K562 (cell line): ENCODE results near the gene CASKIN1. TPM values are rescaled to one million over a fixed set of nuclear protein-coding genes. Genes with fewer than 3 reads are reported as not detected.

Source experiments
- ARID4B ChIP-seq: sonication (generic); formaldehyde crosslinking; IDR thresholded peaks from 2 replicates; pipeline ENCODE4 v1.8.0; 2022; ENCODE audit warnings: mild to moderate bottlenecking, missing genetic modification reagents
- ASH1L ChIP-seq: fragments of 450-650 bp; IDR thresholded peaks from 2 replicates; pipeline ENCODE4 v1.6.1; 2018; ENCODE audit warnings: borderline replicate concordance, mild to moderate bottlenecking, low read depth; ENCODE audit not compliant: partially characterized antibody
- CBFA2T2 ChIP-seq: fragments of 450-650 bp; conservative IDR thresholded peaks from 2 replicates; pipeline ENCODE4 v1.6.1; 2017; ENCODE audit warnings: mild to moderate bottlenecking
- CCAR2 ChIP-seq: fragments of 200-400 bp; formaldehyde crosslinking; IDR thresholded peaks from 2 replicates; pipeline ENCODE4 v1.6.1; 2017; ENCODE audit warnings: mild to moderate bottlenecking, low read depth, low read length
- COPS2 ChIP-seq: fragments of 450-650 bp; conservative IDR thresholded peaks from 2 replicates; pipeline ENCODE4 v1.6.1; 2016; ENCODE audit warnings: mild to moderate bottlenecking, moderate library complexity
- EHMT2 ChIP-seq: fragments of 450-650 bp; IDR thresholded peaks from 2 replicates; pipeline ENCODE4 v1.6.1; 2018; ENCODE audit warnings: antibody characterized with exemption
- HCFC1 ChIP-seq: IDR thresholded peaks from 2 replicates; pipeline ENCODE4 v1.6.1; 2012; ENCODE audit warnings: low read depth, low read length, improper control_type of control experiment
- HDAC2 ChIP-seq: fragments of 450-650 bp; IDR thresholded peaks from 2 replicates; pipeline ENCODE4 v1.6.1; 2016; ENCODE audit warnings: mild to moderate bottlenecking
- ID3 ChIP-seq, 2 experiments: fragments of 250-450 bp in 1 of 2; fragments of 450-650 bp in 1 of 2; sonication (Bioruptor Pico) in 1 of 2; IDR thresholded peaks; 2 replicates each; pipeline versions ENCODE4 v1.6.1 to v1.8.0; 2016 to 2021; ENCODE audit warnings: mild to moderate bottlenecking in 2 of 2, moderate library complexity in 2 of 2, missing compliant biosample characterization in 1 of 2, missing genetic modification characterization in 1 of 2
- KHSRP ChIP-seq: fragments of 450-650 bp; IDR thresholded peaks from 2 replicates; pipeline ENCODE4 v1.6.1; 2017
- KLF6 ChIP-seq: fragments of 250-450 bp; sonication (Bioruptor Pico); IDR thresholded peaks from 2 replicates; pipeline ENCODE4 v1.4.0; 2020; ENCODE audit warnings: mild to moderate bottlenecking, moderate library complexity, borderline replicate concordance
- MAZ ChIP-seq, 2 experiments: fragments of 450-650 bp in 1 of 2; sonication (generic) in 1 of 2; formaldehyde crosslinking; IDR thresholded peaks in 1 of 2; conservative IDR thresholded peaks in 1 of 2; 2 replicates each; pipeline versions ENCODE4 v1.4.0 to v1.5.0; 2020; ENCODE audit warnings: mild to moderate bottlenecking in 1 of 2, missing genetic modification reagents in 1 of 2
- NFXL1 ChIP-seq: fragments of 450-650 bp; formaldehyde crosslinking; IDR thresholded peaks from 2 replicates; pipeline ENCODE4 v1.4.0; 2021; ENCODE audit warnings: mild to moderate bottlenecking
- PHB ChIP-seq: fragments of 250-450 bp; sonication (Bioruptor Pico); IDR thresholded peaks from 2 replicates; pipeline ENCODE4 v1.5.0; 2021
- TCF3 ChIP-seq: sonication (generic); formaldehyde crosslinking; IDR thresholded peaks from 2 replicates; pipeline ENCODE4 v1.4.0; 2020; ENCODE audit warnings: mild to moderate bottlenecking, missing genetic modification reagents
- TRIM25 ChIP-seq: fragments of 450-650 bp; IDR thresholded peaks from 2 replicates; pipeline ENCODE4 v1.7.0; 2016; ENCODE audit warnings: borderline replicate concordance
- polyA plus RNA-seq, 8 experiments: library from polyadenylated mRNA; depleted of rRNA in 4 of 8; stranded (reverse) in 5 of 8; unstranded in 3 of 8; fragments of >200 nt; fragmentation: Nextera tagmentation in 2 of 8; fragmentation: Illumina TruSeq in 1 of 8; extraction: Ambion mirVana in 2 of 8; extraction: Trizol in 1 of 8; gene quantifications; 2 replicates each; pipeline versions ENCODE4 v1.2.1 to v1.2.3, GENCODE V29; 2011 to 2014; ENCODE audit warnings: inconsistent platforms in 1 of 8, missing spikeins in 1 of 8
- total RNA-seq, 7 experiments: library from RNA; depleted of rRNA in 6 of 7; stranded (reverse); fragments of >200 nt in 6 of 7; fragmentation: Illumina TruSeq in 2 of 7; extraction: Trizol in 2 of 7; gene quantifications; 2 replicates each; pipeline versions ENCODE4 v1.2.1 to v1.2.3, GENCODE V29; 2011 to 2021; ENCODE audit warnings: low replicate concordance in 1 of 7

The CASKIN1 gene
- total and polyA plus RNA-seq, 9 of the 15 experiments (the other 6 are each of a cell fraction or from before 2014, with no cell fraction given) = 0.15 to 4.5 (median 1.5) TPM; not detected in 2

DNA sequence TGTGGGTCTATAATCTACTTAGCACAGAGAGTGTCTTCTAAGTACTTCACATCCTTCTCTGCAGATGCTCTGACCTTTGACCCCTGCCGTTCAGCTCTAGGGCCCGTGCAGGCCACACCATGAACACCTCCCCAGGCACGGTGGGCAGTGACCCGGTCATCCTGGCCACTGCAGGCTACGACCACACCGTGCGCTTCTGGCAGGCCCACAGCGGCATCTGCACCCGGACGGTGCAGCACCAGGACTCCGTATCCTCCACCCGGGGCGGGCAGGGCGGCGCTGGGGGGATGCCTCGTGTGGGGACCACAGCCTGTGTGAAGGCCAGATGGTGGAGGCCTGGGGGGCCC, 9.5 kb upstream of the CASKIN1 start (continued):
- TF ChIP-seq ID3 (CRISPR knock-in tag; IDR thresholded peaks at IDR 0.05) = no peak
- TF ChIP-seq ID3 (tag; IDR thresholded peaks at IDR 0.05) = no peak
- TF ChIP-seq ASH1L = no peak
- no peak for TF ChIP-seq EHMT2
- no peak for TF ChIP-seq MAZ (CRISPR knock-in tag; conservative IDR thresholded peaks at IDR 0.05 in 1 of 2, IDR thresholded peaks at IDR 0.05 in 1 of 2)
- TF ChIP-seq TCF3 = peak; percentile 28; the same call in 1 of the 2 replicates
- TF ChIP-seq NFXL1 (CRISPR knock-in tag) = no peak
- TF ChIP-seq HCFC1 = no peak
- no peak for TF ChIP-seq TRIM25
- no peak for TF ChIP-seq PHB (CRISPR knock-in tag)
- TF ChIP-seq CCAR2 = no peak
- TF ChIP-seq KLF6 = 0 out of 2 replicates have a peak, but pooled peaks have one; percentile 30
- TF ChIP-seq CBFA2T2 = 0 out of 2 replicates have a peak, but pooled peaks have one; percentile 23
- no peak for TF ChIP-seq COPS2
- no peak for TF ChIP-seq ARID4B (CRISPR knock-in tag)
- TF ChIP-seq HDAC2 = peak; percentile 23; the same call in 1 of the 2 replicates
- no peak for TF ChIP-seq KHSRP
